ENCODE results near the gene ANP32A.

The ANP32A gene

GRCh38 chr15:68786753-68787152 lies 33.9 kb downstream of the ANP32A start:
- no peak overlapping the region; the same call in 1 of the 2 replicates for H3K27ac ChIP-seq
- ChIA-PET CTCF (no interaction called here), POLR2A (ENCODE audit: low non-redundant PET) (interaction anchor here (0.6 kb wide), 1 partner anchor 34 kb away, joined by 6 read pairs; the partner anchor contains the start of gene ANP32A)
- DNase-seq (ENCODE audit: low spot score): no peak
- TF ChIP-seq CTCF (conservative IDR thresholded peaks at IDR 0.05; ENCODE audit: low read depth): no peak

GRCh38 chr15:68785541-68785940 lies 35.2 kb downstream of the ANP32A start:
- no peak for DNase-seq (ENCODE audit: low spot score)

GRCh38 chr15:68784206-68784605 lies 36.5 kb downstream of the ANP32A start:
- ChIA-PET POLR2A (ENCODE audit: low non-redundant PET) (no interaction called here), CTCF (interaction anchor here (0.5 to 2.5 kb wide), 8 partner anchors 16 to 230 kb away, joined by 3 to 9 read pairs (median 4); no protein-coding TSS in a partner anchor)
- no peak overlapping the region for H3K27ac ChIP-seq

More at GRCh38 chr15:68785541-68785940, 35.2 kb downstream of the ANP32A start:
- no peak overlapping the region for H3K27ac ChIP-seq
- CTCF ChIA-PET: interaction anchor here (0.7 kb wide), 2 partner anchors 58 to 119 kb away, joined by 3 to 4 read pairs; no protein-coding TSS in a partner anchor
- no peak for TF ChIP-seq CTCF (conservative IDR thresholded peaks at IDR 0.05; ENCODE audit: low read depth)
- POLR2A ChIA-PET (ENCODE audit: low non-redundant PET): no interaction called here

GRCh38 chr15:68783226-68784058 lies 37.3 kb downstream of the ANP32A start:
- no peak overlapping the region for H3K27ac ChIP-seq
- CTCF ChIA-PET: interaction anchor here (0.5 to 2.5 kb wide), 7 partner anchors 15 to 229 kb away, joined by 3 to 9 read pairs (median 4); no protein-coding TSS in a partner anchor
- peak; percentile 51 for DNase-seq (ENCODE audit: low spot score)
- TF ChIP-seq CTCF (conservative IDR thresholded peaks at IDR 0.05; ENCODE audit: low read depth): no peak; the same call in 1 of the 2 replicates
- POLR2A ChIA-PET (ENCODE audit: low non-redundant PET): interaction anchor here (0.6 kb wide), 1 partner anchor 110 kb away, joined by 5 read pairs; no protein-coding TSS in a partner anchor

More at GRCh38 chr15:68784206-68784605, 36.5 kb downstream of the ANP32A start:
- DNase-seq (ENCODE audit: low spot score): no peak
- TF ChIP-seq CTCF (conservative IDR thresholded peaks at IDR 0.05; ENCODE audit: low read depth): no peak

- ChIA-PET CTCF (interaction anchor here (2.5 kb wide), 1 partner anchor 93 kb away, joined by 9 read pairs; no protein-coding TSS in a partner anchor), POLR2A (ENCODE audit: low non-redundant PET) (no interaction called here)
- DNase-seq (ENCODE audit: low spot score): no peak
- H3K27ac ChIP-seq: no peak overlapping the region
- no peak for TF ChIP-seq CTCF (conservative IDR thresholded peaks at IDR 0.05; ENCODE audit: low read depth)
Observed at GRCh38 chr15:68782589-68783161, 38.0 kb downstream of the ANP32A start.

- TF ChIP-seq CTCF (conservative IDR thresholded peaks at IDR 0.05; ENCODE audit: low read depth): no peak
- ChIA-PET POLR2A (ENCODE audit: low non-redundant PET) (no interaction called here), CTCF (no interaction called here)
- H3K27ac ChIP-seq: peak overlapping the region; percentile 11; the same call in 1 of the 2 replicates
- no peak for DNase-seq (ENCODE audit: low spot score)
Observed at GRCh38 chr15:68781766-68782588, 38.7 kb downstream of the ANP32A start.

Measured in RWPE1 (cell line).